Measurements from ENCODE around the gene ZNF609.

DNA sequence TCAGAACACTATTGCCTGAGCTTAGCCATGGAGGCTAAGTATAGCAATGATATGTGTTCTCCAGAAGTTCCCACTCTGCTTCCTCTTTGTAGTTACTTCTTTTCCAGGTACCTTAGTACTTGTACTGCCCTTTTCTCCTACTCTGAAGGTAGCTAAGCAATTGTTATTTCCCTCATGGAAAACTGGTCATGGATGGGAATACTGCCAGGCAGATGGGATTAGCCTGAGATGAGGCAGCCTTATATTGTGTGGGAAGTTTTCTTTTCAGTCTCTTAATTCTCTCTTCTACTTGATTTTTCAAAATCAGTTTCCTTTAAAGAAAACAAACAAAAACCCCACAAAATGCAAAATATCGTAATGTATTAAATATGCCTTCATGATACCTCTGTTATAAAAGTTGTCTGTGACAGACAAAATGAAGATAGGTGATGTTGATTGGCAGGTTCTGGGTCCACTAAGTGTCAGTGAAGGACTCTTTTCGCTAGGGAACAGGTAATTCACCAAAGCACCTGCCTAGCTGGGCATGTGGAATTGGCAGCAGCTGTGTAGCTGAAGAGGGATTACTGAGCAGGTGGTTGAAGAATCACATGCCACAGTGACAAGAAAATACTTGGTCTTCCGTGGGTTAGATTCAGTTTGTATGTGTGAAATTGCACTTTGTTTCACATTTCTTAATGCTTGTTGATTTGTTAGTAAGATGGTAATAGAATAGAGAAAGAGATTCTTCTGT, 4.1 kb downstream of the ZNF609 start:
- TF ChIP-seq TAF1 (IDR thresholded peaks at IDR 0.05; ENCODE audit: borderline replicate concordance, low read depth, low read length) = no peak
- TF ChIP-seq POLR2A (IDR thresholded peaks at IDR 0.05; ENCODE audit: low read depth, low read length) = no peak

All from GM12892 (cell line).